K562 (cell line): Measurements from ENCODE around the gene PDE12. TPM values are rescaled to one million over a fixed set of nuclear protein-coding genes. Genes with fewer than 3 reads are reported as not detected.

Source experiments
- CBX8 ChIP-seq: fragments of 200-600 bp; sonication (generic); IDR thresholded peaks from 2 replicates; pipeline ENCODE4 v1.6.1; 2012; ENCODE audit warnings: borderline replicate concordance, mixed run types, low read depth, mild to moderate bottlenecking, moderate library complexity, mixed read lengths, low read length, control low read depth, inconsistent platforms; ENCODE audit not compliant: poor library complexity, severe bottlenecking; ENCODE audit errors: extremely low read depth
- FOXA1 ChIP-seq: fragments of 450-650 bp; IDR thresholded peaks from 2 replicates; pipeline ENCODE4 v1.6.1; 2016; ENCODE audit warnings: mild to moderate bottlenecking, borderline replicate concordance
- FOXJ3 ChIP-seq: sonication (generic); formaldehyde crosslinking; IDR thresholded peaks from 2 replicates; pipeline ENCODE4 v1.4.0; 2020; ENCODE audit warnings: mild to moderate bottlenecking, missing genetic modification reagents
- GABPA ChIP-seq: fragments of 200-800 bp; sonication (Bioruptor generic); conservative IDR thresholded peaks from 2 replicates; pipeline ENCODE4 v1.6.1; 2016; ENCODE audit warnings: low read depth, missing genetic modification characterization, missing compliant biosample characterization
- GATA2 ChIP-seq: sonication (generic); formaldehyde crosslinking; IDR thresholded peaks from 2 replicates; pipeline ENCODE4 v1.4.0; 2020; ENCODE audit warnings: mild to moderate bottlenecking, missing genetic modification reagents
- IRF9 ChIP-seq: fragments of 450-650 bp; IDR thresholded peaks from 2 replicates; pipeline ENCODE4 v1.6.1; 2016; ENCODE audit warnings: missing biosample characterization, missing genetic modification characterization
- MAFK ChIP-seq: IDR thresholded peaks from 2 replicates; pipeline ENCODE4 v1.6.1; 2011; ENCODE audit warnings: low read length, improper control_type of control experiment
- MYNN ChIP-seq, 2 experiments: sonication (generic); formaldehyde crosslinking in 1 of 2; IDR thresholded peaks; 2 replicates each; pipeline versions ENCODE4 v1.5.0 to v1.6.1; 2016 to 2020; ENCODE audit warnings: antibody characterized with exemption in 1 of 2, missing genetic modification reagents in 1 of 2
- POLR2A ChIP-seq: fragments of 450-650 bp; conservative IDR thresholded peaks from 2 replicates; pipeline ENCODE4 v1.6.1; 2016
- SREBF2 ChIP-seq: sonication (generic); formaldehyde crosslinking; IDR thresholded peaks from 2 replicates; pipeline ENCODE4 v1.4.0; 2020; ENCODE audit warnings: mild to moderate bottlenecking, missing genetic modification reagents
- YBX1 ChIP-seq: fragments of 450-650 bp; IDR thresholded peaks from 2 replicates; pipeline ENCODE4 v1.7.1; 2016; ENCODE audit warnings: mild to moderate bottlenecking
- ZBTB11 ChIP-seq, 3 experiments: fragments of 200-800 bp in 1 of 3; fragments of 250-450 bp in 1 of 3; fragments of 450-650 bp in 1 of 3; sonication (Bioruptor Pico) in 1 of 3; sonication (Bioruptor generic) in 1 of 3; formaldehyde crosslinking in 1 of 3; IDR thresholded peaks; 2 replicates each; pipeline versions ENCODE4 v1.6.1 to v1.8.0; 2016 to 2022; ENCODE audit warnings: mild to moderate bottlenecking in 2 of 3, missing genetic modification characterization in 2 of 3, missing compliant biosample characterization in 1 of 3, moderate library complexity in 1 of 3
- ZNF395 ChIP-seq: fragments of 200-800 bp; sonication (Bioruptor generic); IDR thresholded peaks from 2 replicates; pipeline ENCODE4 v1.6.1; 2017; ENCODE audit warnings: missing genetic modification characterization, missing compliant biosample characterization
- polyA plus RNA-seq, 8 experiments: library from polyadenylated mRNA; depleted of rRNA in 4 of 8; stranded (reverse) in 5 of 8; unstranded in 3 of 8; fragments of >200 nt; fragmentation: Nextera tagmentation in 2 of 8; fragmentation: Illumina TruSeq in 1 of 8; extraction: Ambion mirVana in 2 of 8; extraction: Trizol in 1 of 8; gene quantifications; 2 replicates each; pipeline versions ENCODE4 v1.2.1 to v1.2.3, GENCODE V29; 2011 to 2014; ENCODE audit warnings: inconsistent platforms in 1 of 8, missing spikeins in 1 of 8
- total RNA-seq, 7 experiments: library from RNA; depleted of rRNA in 6 of 7; stranded (reverse); fragments of >200 nt in 6 of 7; fragmentation: Illumina TruSeq in 2 of 7; extraction: Trizol in 2 of 7; gene quantifications; 2 replicates each; pipeline versions ENCODE4 v1.2.1 to v1.2.3, GENCODE V29; 2011 to 2021; ENCODE audit warnings: low replicate concordance in 1 of 7

Gene PDE12
- total and polyA plus RNA-seq, 9 of the 15 experiments (the other 6 are each of a cell fraction or from before 2014, with no cell fraction given): 2.1 to 20.5 (median 10.0) TPM

GRCh38 chr3:57597127-57597923 is 41.3 kb downstream of the PDE12 start, which contains the start of gene ARF4 (continued):
- no peak for TF ChIP-seq GATA2 (CRISPR knock-in tag)
- TF ChIP-seq MAFK: peak; percentile 41
- no peak for TF ChIP-seq YBX1
- TF ChIP-seq POLR2A: peak; percentile 97
- TF ChIP-seq MYNN (IDR thresholded peaks at IDR 0.05): no peak
- TF ChIP-seq MYNN (CRISPR knock-in tag; IDR thresholded peaks at IDR 0.05): no peak
- TF ChIP-seq FOXA1: no peak
- TF ChIP-seq GABPA (tag): peak; percentile 92
- peak in 2 of 3 experiments; percentile 38 to 83; a peak in 3 of 6 replicates for TF ChIP-seq ZBTB11 (CRISPR knock-in tag; IDR thresholded peaks at IDR 0.05)
- no peak for TF ChIP-seq FOXJ3 (CRISPR knock-in tag)
- peak; percentile 82 for TF ChIP-seq ZNF395
- no peak for TF ChIP-seq CBX8
- 0 out of 2 replicates have a peak, but pooled peaks have one; percentile 47 for TF ChIP-seq SREBF2 (CRISPR knock-in tag)
- TF ChIP-seq IRF9 (tag): no peak
